Liver (tissue), 9 donors: ENCODE measurements around the gene USP37. TPM values are rescaled to one million over a fixed set of nuclear protein-coding genes. Genes with fewer than 3 reads are reported as not detected.

ENCODE experiments used
- DNase-seq: peaks from one replicate; pipeline ENCODE4 v3.0.0-alpha.2; 2017; ENCODE audit warnings: low spot score
- H3K27ac ChIP-seq, 2 donors: one replicate each; pipeline ENCODE4 v1.7.0; 2013; ENCODE audit warnings: inconsistent platforms in 2 of 2, low read length in 2 of 2, control low read depth in 1 of 2, low read depth in 1 of 2, mild to moderate bottlenecking in 1 of 2
- H3K27me3 ChIP-seq, 4 donors: one replicate each; pipeline versions ENCODE4 v1.6.1 to v1.7.0; 2013; ENCODE audit warnings: low read length in 3 of 4, inconsistent platforms in 1 of 4, mild to moderate bottlenecking in 1 of 4, moderate library complexity in 1 of 4; ENCODE audit not compliant: control insufficient read depth in 4 of 4, insufficient read depth in 4 of 4
- H3K36me3 ChIP-seq, 4 donors: one replicate each; pipeline versions ENCODE4 v1.6.1 to v1.7.0; 2013; ENCODE audit warnings: low read length in 3 of 4, mild to moderate bottlenecking in 3 of 4, low read depth in 1 of 4, moderate library complexity in 1 of 4; ENCODE audit not compliant: control insufficient read depth in 4 of 4, insufficient read depth in 3 of 4
- H3K4me1 ChIP-seq, 4 donors: one replicate each; pipeline versions ENCODE4 v1.6.1 to v1.7.0; 2013; ENCODE audit warnings: low read length in 3 of 4, mild to moderate bottlenecking in 3 of 4, moderate library complexity in 1 of 4; ENCODE audit not compliant: control insufficient read depth in 4 of 4, insufficient read depth in 4 of 4
- H3K4me3 ChIP-seq, 3 donors: one replicate each; pipeline versions ENCODE4 v1.6.1 to v1.7.0; 2013; ENCODE audit warnings: low read length in 3 of 3, control low read depth in 1 of 3, low read depth in 1 of 3, mild to moderate bottlenecking in 1 of 3
- H3K9ac ChIP-seq, 2 donors: one replicate each; pipeline ENCODE4 v1.7.0; 2013; ENCODE audit warnings: low read length in 2 of 2, mild to moderate bottlenecking in 2 of 2, moderate library complexity in 2 of 2, control low read depth in 1 of 2, low read depth in 1 of 2
- H3K9me3 ChIP-seq, 4 donors: one replicate each; pipeline versions ENCODE4 v1.6.1 to v1.7.0; 2013; ENCODE audit warnings: low read length in 3 of 4; ENCODE audit not compliant: control insufficient read depth in 4 of 4
- ATF3 ChIP-seq: IDR thresholded peaks from 2 replicates; pipeline ENCODE4 v1.6.1; 2016; ENCODE audit warnings: antibody characterized with exemption
- CTCF ChIP-seq: fragments of 150-350 bp; IDR thresholded peaks from 2 replicates; pipeline ENCODE4 v1.5.1; 2017; ENCODE audit warnings: improper control_type of control experiment, low read depth, low read length; ENCODE audit not compliant: missing input control
- EGR1 ChIP-seq, 2 donors: IDR thresholded peaks; 2 replicates each; pipeline ENCODE4 v1.6.1; 2016 to 2018; ENCODE audit warnings: antibody characterized with exemption in 2 of 2, low read depth in 2 of 2
- FOXA1 ChIP-seq: IDR thresholded peaks from 2 replicates; pipeline ENCODE4 v1.6.1; 2016; ENCODE audit warnings: antibody characterized with exemption
- FOXA2 ChIP-seq: IDR thresholded peaks from 2 replicates; pipeline ENCODE4 v1.6.1; 2016; ENCODE audit warnings: antibody characterized with exemption
- GABPA ChIP-seq, 2 donors: IDR thresholded peaks in 1 of 2; conservative IDR thresholded peaks in 1 of 2; 2 replicates each; pipeline ENCODE4 v1.6.1; 2016; ENCODE audit warnings: antibody characterized with exemption in 2 of 2, mild to moderate bottlenecking in 1 of 2, moderate library complexity in 1 of 2
- HNF4A ChIP-seq, 2 donors: conservative IDR thresholded peaks; 2 replicates each; pipeline ENCODE4 v1.6.1; 2016; ENCODE audit warnings: antibody characterized with exemption in 2 of 2, mild to moderate bottlenecking in 2 of 2
- HNF4G ChIP-seq: IDR thresholded peaks from 2 replicates; pipeline ENCODE4 v1.6.1; 2016; ENCODE audit warnings: antibody characterized with exemption
- JUND ChIP-seq, 2 donors: IDR thresholded peaks; 2 replicates each; pipeline ENCODE4 v1.6.1; 2016; ENCODE audit warnings: antibody characterized with exemption in 2 of 2
- MAX ChIP-seq: IDR thresholded peaks from 2 replicates; pipeline ENCODE4 v1.6.1; 2016; ENCODE audit warnings: antibody characterized with exemption
- NR2F2 ChIP-seq: IDR thresholded peaks from 2 replicates; pipeline ENCODE4 v1.6.1; 2016; ENCODE audit warnings: antibody characterized with exemption
- RAD21 ChIP-seq, 2 donors: IDR thresholded peaks; 2 replicates each; pipeline ENCODE4 v1.6.1; 2016; ENCODE audit warnings: antibody characterized with exemption in 2 of 2, mild to moderate bottlenecking in 2 of 2
- REST ChIP-seq: IDR thresholded peaks from 2 replicates; pipeline ENCODE4 v1.6.1; 2016; ENCODE audit warnings: antibody characterized with exemption, mild to moderate bottlenecking
- RXRA ChIP-seq, 2 donors: IDR thresholded peaks; 2 replicates each; pipeline ENCODE4 v1.6.1; 2017 to 2018; ENCODE audit warnings: antibody characterized with exemption in 2 of 2, mild to moderate bottlenecking in 1 of 2
- SP1 ChIP-seq: IDR thresholded peaks from 2 replicates; pipeline ENCODE4 v1.6.1; 2018; ENCODE audit warnings: antibody characterized with exemption, mild to moderate bottlenecking
- TAF1 ChIP-seq: conservative IDR thresholded peaks from 2 replicates; pipeline ENCODE4 v1.6.1; 2016; ENCODE audit warnings: antibody characterized with exemption, mild to moderate bottlenecking
- YY1 ChIP-seq: IDR thresholded peaks from 2 replicates; pipeline ENCODE4 v1.6.1; 2016; ENCODE audit warnings: antibody characterized with exemption, mild to moderate bottlenecking
- ZBTB33 ChIP-seq: IDR thresholded peaks from 2 replicates; pipeline ENCODE4 v1.6.1; 2016; ENCODE audit warnings: antibody characterized with exemption
- WGBS: extraction: QIAGEN DNeasy Blood & Tissue Kit; methylation state at CpG from one replicate; pipeline ENCODE4 v1.1.7; 2013; 5-methylcytosine and 5-hydroxymethylcytosine counted together
- polyA plus RNA-seq, 2 donors: library from polyadenylated mRNA; stranded (reverse) in 1 of 2; unstranded in 1 of 2; fragments of 200-250 nt in 1 of 2; fragments of >200 nt in 1 of 2; fragmentation: Nextera tagmentation in 1 of 2; extraction: Ambion mirVana in 1 of 2; gene quantifications; one replicate each; pipeline versions ENCODE4 v1.2.1 to v1.2.3, GENCODE V29; 2013 to 2015
- total RNA-seq, 2 donors: library from RNA; depleted of rRNA; stranded (reverse); fragments of >200 nt; gene quantifications; one replicate each; pipeline ENCODE4 v1.2.3, GENCODE V29; 2014
- donor health status: healthy.
- donor health status: healthy.
- donor health status: healthy.
- donor health status: healthy.
- donor health status: healthy.

Gene USP37
- total RNA-seq (10 to 100 TPM in 1 of 2 donors, 1 to 10 TPM in 1; 7.7 to 10.9 TPM), polyA plus RNA-seq (1 to 10 TPM; 1.4 to 1.7 TPM)

GRCh38 chr2:218568190-218569037 lies at the start of gene USP37, which contains the start of gene CNOT9:
Gene USP37, minus strand, starts transcription at chr2:218568351. Its CDS starts 9,698 bp downstream, at chr2:218558653.
Gene CNOT9, plus strand, starts transcription at chr2:218568839. Its CDS starts 116 bp downstream, at chr2:218568955.
- Histone ChIP-seq H3K9me3 (no peaks in the 10 kb centered on the region), H3K4me1 (peaks cover 5 to 33% (median 27%) of the 10 kb centered on the region in 4 donors), H3K27ac (peak within 1 kb of the TSS; percentile 93 to 98), H3K36me3 (peaks cover 0 to 4% (median 0%) of the 10 kb centered on the region in 4 donors), H3K9ac (peak within 1 kb of the TSS; percentile 84 to 95), H3K27me3 (no peaks in the 10 kb centered on the region), H3K4me3 (peak within 1 kb of the TSS; percentile 80 to 93 (median 83))
- under 1% methylated on average over 77 of the region's 77 CpGs for WGBS
- TF ChIP-seq NR2F2 (peak; percentile 99), MAX (peak; percentile 66), ZBTB33 (peak; percentile 54), GABPA (IDR thresholded peaks at IDR 0.05 in 1 of 2, conservative IDR thresholded peaks at IDR 0.05 in 1 of 2) (peak; percentile 17 to 78), HNF4G (no peak), SP1 (peak; percentile 77), RAD21 (IDR thresholded peaks at IDR 0.05) (no peak), ATF3 (peak; percentile 51), FOXA2 (no peak), FOXA1 (no peak), REST (peak; percentile 97), CTCF (no peak), EGR1 (IDR thresholded peaks at IDR 0.05; ENCODE audit: low read depth in 2 of 2) (peak; percentile 98 to 100), RXRA (IDR thresholded peaks at IDR 0.05) (peak; percentile 65 to 66), JUND (IDR thresholded peaks at IDR 0.05) (peak in 1 of 2 donors; percentile 23), HNF4A (conservative IDR thresholded peaks at IDR 0.05) (peak; percentile 57 to 61), YY1 (peak; percentile 94), TAF1 (no peak)
- DNase-seq: peak; percentile 100
